Heart right ventricle (tissue), 16 donors: ENCODE measurements around the gene HELB. TPM values are rescaled to one million over a fixed set of nuclear protein-coding genes. Genes with fewer than 3 reads are reported as not detected.

Source experiments
- ATAC-seq, 8 donors: fragments of 200-7000 bp; cut with Tn5 transposase; one replicate each; pipeline ENCODE4 v1.9.1; 2020; ENCODE audit warnings: mild to moderate bottlenecking in 8 of 8, moderate library complexity in 8 of 8, moderate number of reproducible peaks in 1 of 8
- DNase-seq, 2 donors: peaks; one replicate each; pipeline ENCODE4 v3.0.0-alpha.2; 2020
- H3K27ac ChIP-seq, 10 donors: fragments of 200-600 bp; sonication (generic) in 2 of 10; one replicate each; pipeline versions ENCODE4 v1.5.0 to v1.8.0; 2020 to 2022; ENCODE audit warnings: mild to moderate bottlenecking in 3 of 10
- H3K27me3 ChIP-seq, 7 donors: fragments of 200-600 bp; one replicate each; pipeline ENCODE4 v1.8.0; 2021 to 2022; ENCODE audit warnings: mild to moderate bottlenecking in 2 of 7
- H3K36me3 ChIP-seq, 9 donors: fragments of 200-600 bp; sonication (generic) in 1 of 9; one replicate each; pipeline versions ENCODE4 v1.5.0 to v1.8.0; 2020 to 2022; ENCODE audit warnings: mild to moderate bottlenecking in 2 of 9
- H3K4me1 ChIP-seq, 9 donors: fragments of 200-600 bp; sonication (generic) in 1 of 9; one replicate each; pipeline versions ENCODE4 v1.5.0 to v1.8.0; 2020 to 2022; ENCODE audit warnings: mild to moderate bottlenecking in 4 of 9
- H3K4me3 ChIP-seq, 10 donors: fragments of 200-600 bp; sonication (generic) in 2 of 10; one replicate each; pipeline versions ENCODE4 v1.5.0 to v1.8.0; 2020 to 2022; ENCODE audit warnings: mild to moderate bottlenecking in 7 of 10, moderate library complexity in 2 of 10
- H3K9me3 ChIP-seq, 11 donors: fragments of 200-600 bp in 10 of 11; sonication (generic) in 2 of 11; one replicate each; pipeline versions ENCODE4 v1.5.0 to v1.8.0; 2013 to 2022; ENCODE audit warnings: mild to moderate bottlenecking in 2 of 11, control low read depth in 1 of 11, moderate library complexity in 1 of 11
- CTCF ChIP-seq, 9 donors: fragments of 200-600 bp; sonication (generic) in 2 of 9; IDR thresholded peaks; one replicate each; pipeline versions ENCODE4 v1.5.0 to v1.8.0; 2021 to 2022; ENCODE audit warnings: antibody characterized with exemption in 9 of 9, mild to moderate bottlenecking in 5 of 9, moderate library complexity in 1 of 9
- WGBS, 2 donors: extraction: QIAGEN DNeasy Blood & Tissue Kit; methylation state at CpG; one replicate each; pipeline ENCODE4 v1.1.7; 2013; ENCODE audit warnings: inconsistent platforms in 1 of 2; 5-methylcytosine and 5-hydroxymethylcytosine counted together
- intact Hi-C, 10 donors: fragments of 100-400 bp; cut with DNase I; formaldehyde crosslinking; loops; one replicate each; pipeline versions ENCODE4 v1.11.1 to v1.14.2; 2022
- polyA plus RNA-seq, 2 donors: library from polyadenylated mRNA; stranded (reverse); fragments of 200-250 nt; gene quantifications; one replicate each; pipeline ENCODE4 v1.2.3, GENCODE V29; 2013
- total RNA-seq, 10 donors: library from RNA; stranded (reverse); fragmentation: NEBNext Ultra II Directional in 3 of 10; extraction: Animal tissue kit (Norgen Biotek cat#: 25700) in 3 of 10; gene quantifications; one replicate each; pipeline versions ENCODE4 v1.2.1 to v1.2.4, GENCODE V29; 2021 to 2023
- donor health status: Arrhythmogenic right ventricular cardiomyopathy.
- donor health status: ischemic (EF 13 %, LVEDD 7.1; RV severe dilation, severe dysfunction).
- donor health status: healthy with polysubstance abuse.
- donor health status: DM: no; HTN: yes; CAD: no.
- donor health status: DM: no; HTN: no; CAD: no.
- donor health status: ischemic (EF 25% LVEDD 6.9; RV normal size, moderate dysfunction).
- donor health status: ischemic (EF 25% LVEDD 5.7; RV mildly dilated, moderate dysfunction).
- donor health status: healthy.
- donor health status: DM: yes; HTN: yes; CAD: no.
- donor health status: Ischemic cardiomyopathy.
- donor health status: ischemic (EF 35%, LVEDD 5.7; RV mildly dilated, moderate dysfunction).
- donor health status: nonischemic (EF 11% LVEDD 7.7; RV severe dilation, severe dysfunction).
- donor health status: DM: yes; HTN: yes; CAD: no.
- donor health status: PGD.
- donor health status: ischemic (EF 29% LVEDD 5.4; RV normal size, mild dysfunction).
- donor health status: nonischemic (EF 23%, LVEDD 6.1; RV moderate dilation, normal function).

The HELB gene
- total and polyA plus RNA-seq, 12 donors: 0.16 to 3.6 (median 0.82) TPM

GRCh38 chr12:66380769-66381535, 78.7 kb downstream of the HELB start:
- H3K27me3 ChIP-seq: no peaks in the 10 kb centered on the region
- ATAC-seq (peak in 2 of 8 donors; percentile 35 to 47), DNase-seq (no peak)
- no peak overlapping the region for H3K27ac ChIP-seq
- intact Hi-C loops: no loop called here
- no peak overlapping the region for H3K4me3 ChIP-seq
- no peaks in the 10 kb centered on the region for H3K36me3 ChIP-seq
- H3K4me1 ChIP-seq: peaks cover 0 to 10% (median 0%) of the 10 kb centered on the region in 9 donors
- no peak for TF ChIP-seq CTCF (IDR thresholded peaks at IDR 0.05)
- H3K9me3 ChIP-seq: no peaks in the 10 kb centered on the region
- WGBS, 2 donors: 90 to 91% methylated on average over 5 of the region's 5 CpGs

DNA sequence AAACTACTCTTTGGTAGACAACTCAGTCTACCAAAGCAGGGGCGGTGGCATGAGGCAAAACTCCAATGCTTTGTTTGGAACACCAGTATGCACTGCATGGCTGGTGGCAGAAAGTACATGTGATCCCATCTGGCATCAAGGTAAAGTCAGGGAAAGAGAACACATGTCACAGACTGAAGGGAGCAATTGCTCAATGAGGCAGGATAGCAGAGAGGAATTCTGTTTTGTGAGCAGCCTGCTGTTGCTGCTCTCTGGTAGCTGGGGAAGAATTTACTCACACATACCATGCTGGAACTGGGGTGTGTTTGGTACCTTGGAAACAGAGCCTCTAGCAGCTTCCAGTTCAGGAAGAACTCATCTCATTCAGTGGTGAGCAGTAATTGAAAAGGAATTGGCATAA, 84.8 kb downstream of the HELB start:
- ATAC-seq (no peak), DNase-seq (no peak)
- no peak for TF ChIP-seq CTCF (IDR thresholded peaks at IDR 0.05)
- H3K27ac ChIP-seq: no peak overlapping the region
- H3K9me3 ChIP-seq: peaks cover 0 to 4% (median 0%) of the 10 kb centered on the region in 11 donors
- H3K4me1 ChIP-seq: peaks cover 0 to 6% (median 0%) of the 10 kb centered on the region in 9 donors
- no peaks in the 10 kb centered on the region for H3K36me3 ChIP-seq
- WGBS, 2 donors: 89 to 92% methylated on average over 1 of the region's 1 CpG
- intact Hi-C loops: no loop called here
- no peak overlapping the region for H3K4me3 ChIP-seq
- peaks cover 0 to 6% (median 0%) of the 10 kb centered on the region in 7 donors for H3K27me3 ChIP-seq

Other genes with a start within 250 kb of the HELB start
- 10 to 100 TPM; 16.1 to 23.2 (median 18.9) TPM for gene LLPH, start 171.7 kb upstream of the HELB start, total RNA-seq
- gene LLPH, start 171.7 kb upstream of the HELB start, polyA plus RNA-seq: 10 to 100 TPM in 1 of 2 donors, 1 to 10 TPM in 1; 9.7 to 35.9 TPM
- 10 to 100 TPM; 54.8 to 79.3 (median 66.0) TPM for gene TMBIM4, start 132.5 kb upstream of the HELB start, total RNA-seq
- gene TMBIM4, start 132.5 kb upstream of the HELB start, polyA plus RNA-seq: 100 to 1,000 TPM in 1 of 2 donors, 10 to 100 TPM in 1; 96.2 to 126 TPM
- gene IRAK3, start 113.3 kb upstream of the HELB start, total RNA-seq: 1 to 10 TPM; 2.8 to 9.3 (median 4.3) TPM
- gene IRAK3, start 113.3 kb upstream of the HELB start, polyA plus RNA-seq: 1 to 10 TPM; 2.9 to 5.4 TPM